Activated T-cell treated with anti-CD3 and anti-CD28 coated beads for 4 hours (primary cell): Measurements from ENCODE around the gene GALNT18.

Source experiments
- DNase-seq: peaks from one replicate; pipeline ENCODE4 v3.0.0-alpha.2; 2020

Gene GALNT18

DNA sequence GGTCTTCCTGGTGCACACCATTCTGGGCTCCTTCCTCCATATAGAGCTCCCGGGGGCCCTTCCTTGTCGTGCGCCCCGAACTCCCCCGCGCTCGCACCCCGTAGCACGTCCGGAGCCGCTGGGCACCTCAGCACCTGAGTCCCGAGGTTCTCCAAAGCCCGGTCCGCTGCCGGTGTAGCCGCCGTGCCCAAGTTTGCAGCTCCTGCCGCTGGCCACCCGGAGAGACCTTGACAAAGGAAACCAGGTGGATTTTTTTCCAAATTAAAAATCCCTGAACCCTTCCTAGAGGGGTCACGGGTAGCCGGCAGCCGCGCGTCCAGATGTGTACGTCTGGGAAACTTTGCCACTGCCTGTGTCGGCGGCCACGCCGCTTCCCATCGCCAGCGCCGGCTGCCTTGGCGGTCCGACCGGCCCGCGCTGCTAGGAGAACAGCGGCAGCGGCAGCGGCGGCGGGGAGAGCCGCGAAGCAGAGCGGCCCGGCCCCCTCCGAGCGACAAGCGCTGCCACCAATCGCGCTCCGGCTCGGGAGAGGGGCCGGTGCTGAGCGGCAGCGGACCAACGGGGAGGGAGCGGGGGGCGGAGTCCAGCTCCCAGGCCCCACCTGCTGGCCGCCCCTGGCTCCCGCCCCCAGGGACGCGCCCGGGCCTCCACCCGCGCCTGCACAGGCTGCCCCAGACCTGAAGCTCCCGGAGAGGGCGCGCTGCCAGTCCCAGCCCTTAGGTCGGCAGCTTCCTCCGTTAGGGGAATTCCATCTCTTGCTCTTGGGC is at the start of gene GALNT18:
TSS of gene GALNT18 (minus strand) at position 433 of the 767 bp plus-strand sequence.
- DNase-seq, result peak; percentile 6

DNA sequence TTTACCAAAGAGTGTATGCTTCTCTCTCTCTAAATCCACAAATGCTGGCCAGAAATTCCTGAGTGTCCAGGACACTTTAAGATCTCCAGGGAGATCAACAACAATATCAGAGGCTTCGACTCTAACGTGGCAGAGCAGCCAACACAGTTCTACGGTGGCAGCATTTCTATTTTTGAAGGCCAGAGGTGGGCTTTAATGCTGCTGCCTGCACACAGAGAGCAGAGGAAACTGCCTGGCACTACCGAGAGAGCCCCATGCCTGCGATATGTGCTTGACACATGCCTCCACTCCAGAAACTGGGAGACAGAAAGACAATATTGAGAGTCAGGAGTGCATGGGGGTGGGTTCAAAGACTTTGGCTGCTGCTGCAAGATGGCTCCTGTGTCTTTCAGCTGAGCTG is 48.8 kb upstream of the GALNT18 start:
- DNase-seq, result no peak

DNA sequence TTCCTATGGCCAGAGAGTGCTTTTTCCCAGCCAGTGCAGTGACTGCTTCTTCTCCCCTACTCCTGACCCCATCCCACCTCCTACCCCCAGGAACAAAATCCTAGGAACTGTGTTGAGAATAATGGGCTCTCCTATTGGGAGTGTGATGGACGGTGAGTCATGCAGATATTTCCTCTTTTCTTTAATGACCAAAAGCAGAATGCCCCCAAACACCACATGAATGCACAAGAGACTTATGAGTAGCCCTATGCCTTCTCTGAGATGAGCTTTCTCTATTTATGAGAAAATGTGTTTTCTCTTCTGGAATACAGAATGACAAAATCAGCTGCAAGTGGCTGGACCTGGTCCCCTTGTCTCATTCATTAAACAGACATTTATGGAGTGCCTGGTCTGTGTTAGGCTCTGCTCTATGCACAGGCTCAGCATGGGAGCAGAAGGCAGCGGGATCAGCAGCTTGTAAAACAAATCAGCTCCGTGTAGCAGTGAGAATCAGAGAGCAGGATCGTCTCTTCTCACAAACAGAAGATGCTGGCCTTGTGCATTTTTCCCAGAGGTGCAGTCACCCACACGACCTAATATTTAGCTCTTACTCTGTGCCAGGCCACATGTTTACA is 47.5 kb upstream of the GALNT18 start:
- DNase-seq, result no peak

DNA sequence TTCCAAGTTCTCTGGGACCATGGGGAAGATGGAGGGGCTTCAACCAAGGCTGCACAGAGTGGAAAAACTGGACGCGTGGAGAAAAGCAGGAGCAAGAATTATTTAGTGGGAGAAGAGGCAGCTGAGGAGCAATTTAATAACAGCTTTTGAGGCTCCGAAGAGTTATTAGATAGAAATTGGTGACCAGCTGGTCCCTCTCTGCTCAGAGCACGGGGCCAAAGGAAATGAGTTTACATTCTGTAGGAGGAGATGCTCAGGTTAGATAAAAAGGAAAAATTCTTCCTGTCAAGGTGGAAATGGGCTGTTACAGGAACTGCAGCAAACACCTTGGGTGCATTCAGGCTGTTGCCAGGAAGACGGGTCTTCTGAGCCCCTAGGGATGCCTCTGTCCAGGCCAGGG is 47.0 kb upstream of the GALNT18 start:
- no peak for DNase-seq

DNA sequence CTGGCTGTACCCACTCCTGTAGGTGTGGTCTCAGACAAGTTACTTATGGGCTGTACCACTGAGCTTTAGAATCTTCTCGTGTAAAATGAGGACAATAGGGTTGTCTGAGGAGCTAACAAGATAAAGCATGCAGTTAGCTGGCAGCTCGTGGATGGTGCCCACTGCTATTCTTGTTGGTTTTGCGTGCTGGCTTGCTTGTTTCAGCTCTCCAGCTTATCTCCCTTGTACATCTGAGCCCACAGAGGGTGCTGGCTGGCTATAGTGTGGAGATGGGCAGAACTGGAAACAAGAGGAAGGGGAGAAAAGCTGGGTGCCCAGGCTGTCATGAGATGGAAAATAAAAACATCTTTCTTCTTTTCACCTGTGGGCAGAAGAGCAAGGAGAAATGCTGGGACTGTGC is 46.5 kb upstream of the GALNT18 start:
- DNase-seq, result no peak

DNA sequence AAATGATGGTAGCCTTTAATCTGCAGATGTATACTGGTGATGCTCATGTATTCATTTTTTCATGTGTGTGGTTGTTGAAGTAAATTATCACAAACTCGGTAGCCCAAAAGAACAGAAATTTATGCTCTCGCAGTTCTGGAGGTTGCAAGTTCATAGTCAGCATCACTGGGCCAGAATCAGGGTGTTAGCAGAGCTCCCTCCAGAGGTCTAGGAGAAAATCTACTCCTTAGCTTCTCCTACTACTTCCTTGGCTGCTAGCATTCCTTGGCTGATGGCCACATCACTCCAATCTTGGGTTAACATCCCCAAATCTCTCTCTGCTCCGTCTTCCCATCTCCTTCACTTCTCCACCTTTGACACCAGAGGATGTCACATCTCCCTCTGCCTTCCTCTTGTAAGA is 45.3 kb upstream of the GALNT18 start:
- DNase-seq, result no peak

DNA sequence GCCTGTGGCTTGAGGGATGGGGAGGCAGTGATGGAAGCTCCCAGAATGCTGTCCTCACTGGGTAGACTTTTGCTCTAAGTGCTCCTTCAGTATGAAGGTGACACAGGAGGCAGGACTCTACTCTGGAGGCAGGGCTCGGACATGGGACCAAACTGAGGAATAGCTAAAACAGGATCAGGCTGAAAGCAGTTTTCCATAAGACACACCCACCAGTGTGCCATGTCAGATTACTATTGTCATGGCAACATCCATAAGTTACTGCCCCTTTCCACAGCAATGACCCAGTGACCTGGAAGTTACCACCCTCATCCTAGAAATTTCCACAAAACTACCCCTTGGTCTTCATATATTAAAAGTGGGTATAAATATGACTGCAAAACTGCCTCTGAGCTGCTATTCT is 43.6 kb upstream of the GALNT18 start:
- DNase-seq, result no peak

DNA sequence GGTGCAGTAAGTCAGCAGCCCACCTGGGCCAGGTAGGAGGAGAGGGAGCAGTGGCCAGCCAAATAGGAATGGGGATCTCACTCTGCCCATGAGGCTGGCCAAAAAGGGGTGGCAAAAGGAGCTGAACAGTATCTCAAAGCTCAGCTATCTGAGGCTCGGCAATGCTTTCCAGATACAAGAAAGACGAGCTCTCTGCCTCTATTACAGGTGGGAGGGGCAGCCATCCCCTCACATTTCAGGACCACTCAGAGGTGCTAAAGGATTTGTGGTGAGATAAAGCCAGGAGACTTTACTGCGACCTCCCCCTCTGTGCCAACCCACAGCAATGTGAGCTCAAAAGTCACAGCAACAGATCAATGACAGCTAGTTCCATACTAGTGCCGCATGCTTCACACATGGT is 42.1 kb upstream of the GALNT18 start:
- DNase-seq, result no peak

DNA sequence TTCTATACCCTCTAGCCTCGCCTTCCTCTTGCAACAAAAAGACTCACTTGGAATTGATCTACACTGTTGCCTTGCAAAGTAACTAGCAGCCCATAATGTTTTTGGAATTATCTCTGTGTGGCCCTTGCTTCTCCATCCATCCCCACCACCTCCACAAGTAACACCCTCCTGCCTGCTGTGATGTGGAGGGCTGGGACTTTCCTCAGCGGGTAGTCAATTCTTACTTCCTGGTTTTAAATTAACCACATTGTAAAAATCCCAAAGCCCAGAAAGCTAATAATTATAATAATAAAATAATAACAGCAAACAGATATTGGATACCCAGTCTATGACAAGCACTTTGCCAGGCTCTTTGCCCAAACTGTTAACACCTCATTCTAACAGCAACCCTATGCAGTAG is 40.8 kb upstream of the GALNT18 start:
- no peak for DNase-seq

DNA sequence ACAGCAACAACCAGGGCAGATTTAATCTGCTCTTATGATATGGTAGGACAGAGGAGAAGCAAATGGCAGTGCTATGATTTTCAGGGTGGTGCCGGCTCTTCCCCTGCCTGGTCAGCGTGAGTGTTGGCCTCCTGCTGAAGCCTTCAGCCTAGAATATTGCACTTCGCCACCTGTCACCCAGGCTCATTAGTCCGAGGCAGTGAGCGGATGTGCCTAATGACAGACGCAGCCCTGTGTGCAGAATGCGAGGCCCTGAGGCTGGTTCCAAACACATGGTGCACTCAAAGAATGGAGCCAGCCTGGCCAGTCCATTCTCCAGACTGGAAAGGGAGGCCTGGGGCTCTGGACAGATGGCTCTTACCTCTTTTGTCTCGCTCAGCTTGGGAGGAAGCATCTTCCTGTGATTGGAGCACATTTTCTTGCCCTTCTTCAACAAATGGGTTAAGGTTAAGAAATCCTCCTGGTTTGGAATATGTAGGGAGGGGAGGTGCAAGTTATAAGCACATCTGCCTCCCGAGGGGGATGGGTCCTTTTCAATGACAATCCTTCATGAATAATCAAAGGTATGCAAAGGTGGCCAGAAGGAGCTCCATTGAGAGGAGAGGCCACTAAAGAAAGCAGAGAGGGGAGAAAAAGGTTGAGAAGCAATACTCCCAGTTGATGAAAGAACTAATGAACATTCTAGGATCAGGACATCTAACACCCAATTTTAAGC is 39.7 kb upstream of the GALNT18 start:
- no peak for DNase-seq

DNA sequence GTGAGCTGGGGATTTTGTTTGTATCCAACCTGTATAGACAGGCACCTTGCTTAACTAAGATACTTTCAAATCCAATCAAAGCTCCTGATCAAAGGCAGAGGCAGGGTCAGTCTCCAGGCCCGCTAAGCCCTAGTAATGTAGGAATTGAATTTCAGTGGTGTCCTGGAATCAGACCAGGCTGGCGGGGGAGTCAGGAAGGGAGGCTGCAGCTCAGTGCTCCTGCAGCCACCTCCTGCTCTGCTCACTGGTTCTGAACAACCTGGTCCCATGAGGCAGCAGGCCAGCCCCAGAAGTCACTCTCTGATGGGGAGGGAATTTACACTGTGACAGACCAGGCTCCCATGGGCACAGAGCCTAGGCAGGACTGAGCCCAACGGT is 38.5 kb upstream of the GALNT18 start:
- DNase-seq, result no peak

DNA sequence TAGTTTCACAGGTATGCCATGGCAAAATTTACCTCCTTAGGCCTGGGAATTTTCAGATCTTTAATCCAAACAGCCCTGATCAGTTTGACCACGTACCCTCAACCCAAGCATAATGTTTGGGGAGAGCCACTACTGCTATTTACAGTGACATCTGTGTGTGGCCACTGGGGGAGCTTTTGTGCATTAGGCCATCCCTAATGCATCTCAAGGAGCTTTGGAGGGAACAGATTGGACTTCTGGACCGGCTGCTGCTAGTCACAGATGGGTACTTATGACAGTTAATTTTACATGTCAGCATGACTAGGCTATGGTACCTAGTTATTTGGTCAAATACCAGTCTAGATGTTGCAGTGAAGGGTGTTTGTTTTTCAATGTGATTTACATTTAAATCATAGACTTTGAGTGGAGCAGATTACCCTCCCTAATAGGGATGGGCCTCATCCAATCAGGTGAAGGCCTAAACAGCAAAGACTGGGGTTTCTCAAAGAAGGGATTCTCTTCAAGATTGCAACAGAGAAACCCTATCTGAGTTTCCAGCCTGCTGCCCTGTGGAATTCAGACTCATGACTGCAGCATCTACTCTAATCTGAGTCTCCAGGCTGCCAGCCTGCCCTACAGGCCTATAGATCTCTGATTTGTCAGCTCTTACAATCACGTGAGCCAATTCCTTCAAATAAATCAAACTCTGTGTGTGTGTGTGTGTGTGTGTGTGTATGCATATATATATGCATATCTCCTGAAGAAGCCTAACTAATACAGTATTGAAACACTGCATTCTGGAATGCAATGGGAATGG is 38.0 kb upstream of the GALNT18 start:
- no peak for DNase-seq

DNA sequence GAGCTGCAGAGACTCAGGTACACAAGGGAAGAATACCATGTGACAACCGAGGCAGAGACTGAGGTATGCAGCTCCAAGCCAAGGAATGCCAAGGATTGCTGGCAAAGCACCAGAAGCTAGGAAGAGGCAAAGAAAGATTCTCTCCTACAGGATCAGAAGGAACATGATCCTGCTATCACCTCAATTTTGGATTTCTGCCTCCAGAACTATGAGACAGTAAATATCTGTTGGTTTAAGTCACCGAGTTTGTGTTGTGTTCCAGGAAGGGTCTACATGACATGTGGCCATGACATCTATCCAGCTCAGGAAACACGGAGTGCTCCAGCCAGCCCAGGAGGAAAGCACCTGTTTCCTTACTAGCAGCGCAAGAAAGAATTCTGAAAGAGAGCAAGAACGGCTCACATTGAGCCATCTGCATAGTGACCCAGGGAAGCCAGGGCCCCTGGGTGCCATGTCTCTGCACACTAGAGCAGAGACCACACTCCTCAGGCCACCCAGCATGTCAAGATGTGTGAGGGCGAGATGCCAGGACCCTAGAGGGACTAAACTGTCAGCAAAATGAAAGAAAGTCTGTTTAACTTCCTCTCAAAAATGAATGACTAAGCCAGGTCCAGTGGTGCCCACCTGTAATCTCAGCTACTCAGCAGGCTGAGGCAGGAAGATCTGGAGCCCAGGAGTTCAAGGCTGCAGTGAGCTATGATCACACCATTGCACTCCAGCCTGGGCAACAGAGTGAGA is 35.6 kb upstream of the GALNT18 start:
- DNase-seq, result no peak

DNA sequence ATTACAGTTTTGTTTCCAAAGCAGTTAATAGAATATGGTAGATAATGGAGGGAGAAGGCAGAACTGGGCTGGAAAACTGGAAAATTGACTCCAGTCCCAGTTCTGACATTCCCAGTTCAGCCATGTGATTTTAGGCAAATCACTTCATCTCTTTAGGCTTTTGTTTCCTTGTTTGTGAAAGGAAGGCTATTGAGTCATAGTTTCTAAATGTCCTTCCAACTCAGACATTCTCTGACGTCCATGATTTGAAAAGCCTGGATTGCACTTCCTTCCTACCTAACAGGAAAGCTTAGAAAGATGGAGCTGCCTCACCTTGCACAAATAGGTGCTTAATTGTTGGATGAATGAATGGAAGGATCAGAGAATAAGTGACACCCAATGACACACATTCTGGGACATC is 19.8 kb upstream of the GALNT18 start:
- no peak for DNase-seq

DNA sequence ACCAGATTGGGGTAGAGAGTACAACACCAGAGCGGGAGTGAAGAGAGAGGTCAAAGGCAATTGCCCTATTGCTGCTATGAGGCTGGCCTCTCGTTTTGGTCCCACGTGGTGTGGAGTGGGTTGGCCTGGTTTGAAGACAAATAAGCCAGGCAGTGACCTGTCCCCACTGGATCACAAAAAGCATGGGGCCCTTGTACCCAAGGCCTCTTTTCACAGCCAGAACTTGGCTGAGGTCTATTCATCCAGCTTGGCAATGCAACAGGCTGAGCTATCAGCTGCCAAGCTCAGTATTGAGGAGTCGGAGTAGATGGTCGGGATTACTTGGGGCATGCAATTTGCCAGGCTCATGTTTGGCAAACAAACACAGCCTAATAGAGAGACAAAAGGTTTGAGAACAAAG is 19.2 kb upstream of the GALNT18 start:
- no peak for DNase-seq

DNA sequence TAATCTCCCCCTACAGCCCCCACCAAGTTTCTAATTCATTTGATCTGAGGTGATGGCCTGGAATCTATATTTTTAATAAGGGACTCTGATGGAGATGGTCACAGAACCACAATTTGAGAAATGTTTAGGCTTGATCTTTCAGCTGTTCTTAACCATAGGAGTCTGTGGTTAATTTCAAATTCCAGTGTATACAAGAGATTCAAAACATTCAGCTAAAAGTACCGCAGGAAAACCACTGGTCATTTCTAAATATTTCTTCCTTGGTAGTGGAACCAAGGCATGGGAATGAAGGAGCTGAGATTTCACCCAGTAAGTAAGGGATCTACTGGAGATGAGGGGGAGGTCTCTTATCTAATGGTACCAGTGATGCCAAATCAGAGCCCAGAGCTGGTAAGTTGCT is 18.3 kb upstream of the GALNT18 start:
- DNase-seq, result no peak

DNA sequence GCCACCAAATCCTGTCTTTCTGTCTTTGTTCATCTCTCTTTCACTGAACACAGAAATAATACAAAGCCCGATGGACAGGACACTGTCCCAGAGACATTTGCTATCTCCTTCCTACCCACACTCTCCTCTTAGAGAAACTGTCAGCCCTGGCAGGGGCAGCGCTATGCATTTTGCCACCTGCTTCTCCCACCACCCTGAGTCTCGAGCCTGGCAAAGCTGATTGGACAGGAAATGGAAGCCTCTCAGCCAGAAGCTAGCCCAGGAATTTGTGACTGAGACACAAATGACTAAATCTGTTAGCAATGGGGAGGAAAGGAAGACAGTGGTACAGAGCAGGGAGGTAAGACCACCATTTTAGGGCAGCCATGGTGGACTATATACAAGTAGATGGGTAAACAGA is 14.9 kb upstream of the GALNT18 start:
- DNase-seq, result no peak

DNA sequence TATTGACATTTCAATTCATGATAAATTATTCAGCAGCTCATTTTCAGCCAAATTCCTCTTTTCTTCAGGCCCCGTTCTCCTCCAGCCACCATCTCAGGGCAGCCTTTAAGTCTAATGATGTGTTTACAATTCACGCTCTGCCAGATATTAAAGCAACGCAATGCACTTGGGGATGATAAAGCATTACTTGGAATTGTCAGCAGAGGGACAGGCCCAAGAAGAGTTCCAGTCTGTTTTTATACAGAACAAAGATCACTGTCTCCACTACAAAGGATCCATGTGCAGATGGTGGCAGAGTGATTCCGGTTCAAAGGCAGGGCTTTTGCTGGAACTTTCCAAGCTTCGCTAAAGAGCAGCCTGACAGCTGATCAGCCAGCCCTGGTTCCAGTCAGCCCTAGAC is 13.6 kb upstream of the GALNT18 start:
- DNase-seq, result no peak

DNA sequence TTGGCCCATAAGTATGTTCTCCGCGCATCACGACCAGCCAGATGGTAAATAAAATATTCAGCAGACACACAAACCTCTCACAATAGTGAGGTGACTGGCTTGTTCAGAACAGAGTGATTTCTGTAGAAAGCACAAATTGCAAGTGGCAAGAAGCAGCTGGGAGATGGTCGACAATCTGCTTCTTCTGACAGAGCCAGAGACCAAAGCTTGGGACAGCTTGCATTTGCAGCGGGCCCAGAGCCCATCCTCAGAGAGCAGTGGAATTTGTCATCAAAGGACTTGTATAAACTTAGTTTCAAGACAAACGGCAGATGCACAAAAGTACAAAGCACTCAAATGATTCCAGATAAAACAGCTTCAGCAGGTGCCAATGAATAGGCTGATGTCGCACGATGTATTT is 7.6 kb upstream of the GALNT18 start:
- no peak for DNase-seq

DNA sequence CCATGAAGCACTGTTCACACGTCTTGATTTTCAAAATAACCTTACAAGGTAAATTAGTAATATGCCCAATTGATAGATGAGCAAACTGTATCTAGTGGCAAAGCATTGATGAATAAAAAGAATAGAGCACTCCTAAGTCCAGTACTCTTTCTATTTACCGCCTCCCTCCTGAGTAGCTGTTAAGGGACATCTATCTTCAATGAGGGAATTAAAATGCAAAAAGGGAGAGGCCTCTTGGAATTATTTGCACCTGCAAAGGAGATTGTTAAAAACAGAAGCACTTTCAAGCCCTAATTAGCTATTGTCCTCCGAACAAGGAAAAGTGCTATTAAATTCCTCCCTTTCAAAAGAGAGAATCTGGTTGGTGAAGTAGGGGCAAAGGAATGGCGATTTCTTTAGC is 6.8 kb upstream of the GALNT18 start:
- no peak for DNase-seq

DNA sequence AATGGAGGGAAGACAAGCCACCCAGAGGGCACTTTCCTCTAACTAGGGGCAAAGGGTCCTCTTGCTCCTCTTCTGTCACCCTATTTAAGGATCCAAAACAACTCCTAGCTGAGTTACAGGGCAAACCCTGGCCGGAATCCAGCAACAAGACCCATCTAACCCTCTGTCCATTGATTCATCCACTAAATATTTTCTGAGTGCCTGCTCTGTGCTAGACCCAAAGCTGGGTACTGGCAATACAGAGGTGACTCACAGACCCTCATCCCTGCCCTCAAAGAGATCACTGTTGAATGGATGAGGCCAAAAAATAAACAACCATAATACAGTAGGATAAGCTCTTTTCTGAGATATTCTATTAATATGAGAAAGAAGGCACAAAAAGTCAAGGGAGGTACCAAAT is 4.3 kb upstream of the GALNT18 start:
- DNase-seq, result no peak

DNA sequence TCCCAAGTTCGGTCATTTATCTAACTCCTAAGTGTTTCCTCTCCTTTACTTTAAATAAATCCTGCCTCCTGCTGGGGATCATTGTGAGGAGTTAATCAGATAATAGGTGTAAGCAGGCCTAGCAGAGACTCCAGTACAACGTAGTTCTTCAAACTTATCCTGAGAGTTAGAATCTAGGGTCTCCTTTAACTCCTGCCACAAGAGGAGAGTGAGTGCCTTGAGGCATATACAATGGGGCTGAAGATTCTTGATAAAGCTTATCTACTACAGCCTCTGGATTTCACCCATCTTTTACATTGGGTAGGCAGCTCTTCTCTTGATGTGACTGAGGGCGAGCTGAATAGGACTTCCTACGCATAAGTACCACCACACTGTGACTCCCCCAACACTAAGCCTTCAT is 3.1 kb upstream of the GALNT18 start:
- DNase-seq, result no peak

DNA sequence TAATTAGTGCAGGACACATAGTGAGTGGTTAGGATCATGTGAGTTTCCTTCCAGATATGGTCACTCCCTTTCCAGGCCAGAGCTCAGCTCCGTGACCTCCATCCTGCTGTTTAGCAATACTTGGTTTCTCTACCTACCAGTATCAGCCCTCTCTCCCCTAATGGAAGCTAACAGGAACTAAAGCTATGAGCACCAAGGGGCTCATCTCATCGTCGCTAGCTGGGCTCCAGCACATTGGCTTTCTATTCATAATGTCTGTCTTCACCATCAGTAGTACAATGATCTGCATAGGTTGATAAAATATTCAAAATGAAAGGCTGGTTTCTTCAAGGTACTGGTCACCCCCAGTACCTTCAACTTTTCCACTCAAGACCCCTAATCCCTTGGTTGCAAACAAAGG is 2.4 kb upstream of the GALNT18 start:
- DNase-seq, result no peak
